Activated B cell treated with CpG ODN at 0.5 μM for 24 hours (primary cell): ENCODE measurements around the gene SPARC. TPM values are rescaled to one million over a fixed set of nuclear protein-coding genes. Genes with fewer than 3 reads are reported as not detected.

Experiments used
- ATAC-seq: fragments of 200-7000 bp; cut with Tn5 transposase; one replicate; pipeline ENCODE4 v1.10.0; 2021; ENCODE audit warnings: low read depth, mild to moderate bottlenecking, moderate library complexity
- CTCF ChIA-PET: fragments of 350-600 bp; sonication (Branson Sonifier 250); formaldehyde crosslinking; loops from one replicate; lab custom pipeline; 2021; ENCODE audit warnings: antibody characterized with exemption; lab: Charles Lee
- POLR2A ChIA-PET: fragments of 350-600 bp; sonication (Branson Sonifier 250); formaldehyde crosslinking; loops from one replicate; lab custom pipeline; 2021; ENCODE audit warnings: antibody characterized with exemption; lab: Charles Lee
- DNase-seq: peaks from one replicate; pipeline ENCODE4 v3.0.0; 2022
- H3K27ac Mint-ChIP-seq: one replicate; pipeline ENCODE4 v1.8.0; 2020; ENCODE audit warnings: mixed read lengths
- H3K27me3 Mint-ChIP-seq: one replicate; pipeline ENCODE4 v1.8.0; 2021; ENCODE audit warnings: mixed read lengths
- H3K36me3 Mint-ChIP-seq: one replicate; pipeline ENCODE4 v1.8.0; 2021; ENCODE audit warnings: low read depth, mixed read lengths
- H3K4me1 Mint-ChIP-seq: one replicate; pipeline ENCODE4 v1.8.0; 2021; ENCODE audit warnings: mixed read lengths
- H3K4me3 Mint-ChIP-seq: one replicate; pipeline ENCODE4 v1.8.0; 2020; ENCODE audit warnings: mild to moderate bottlenecking, mixed read lengths
- H3K9me3 Mint-ChIP-seq: one replicate; pipeline ENCODE4 v1.8.0; 2020; ENCODE audit warnings: mixed read lengths
- intact Hi-C: fragments of 100-400 bp; cut with micrococcal nuclease; formaldehyde crosslinking; loops from one replicate; pipeline ENCODE4 v1.15.1; 2024
- total RNA-seq: library from RNA; stranded (reverse); gene quantifications from 2 replicates; pipeline ENCODE4 v1.2.3, GENCODE V29; 2022
- TF ChIP-seq, protein P1 (sequence below): fragments of 200-600 bp; IDR thresholded peaks from one replicate; pipeline ENCODE4 v1.8.0; 2022; ENCODE audit warnings: antibody characterized with exemption, mild to moderate bottlenecking

The SPARC gene
- total RNA-seq, 1 donor from 2014 or later: not detected

GRCh38 chr5:151643388-151643787 lies 43.3 kb downstream of the SPARC start:
- Mint-ChIP-seq H3K36me3 (no peaks in the 10 kb centered on the region), H3K27me3 (peaks cover 10% of the 10 kb centered on the region), H3K4me3 (no peak overlapping the region), H3K4me1 (no peaks in the 10 kb centered on the region), H3K9me3 (peaks cover 3% of the 10 kb centered on the region), H3K27ac (no peak overlapping the region)
- POLR2A ChIA-PET: no interaction called here
- TF ChIP-seq, protein P1, sequence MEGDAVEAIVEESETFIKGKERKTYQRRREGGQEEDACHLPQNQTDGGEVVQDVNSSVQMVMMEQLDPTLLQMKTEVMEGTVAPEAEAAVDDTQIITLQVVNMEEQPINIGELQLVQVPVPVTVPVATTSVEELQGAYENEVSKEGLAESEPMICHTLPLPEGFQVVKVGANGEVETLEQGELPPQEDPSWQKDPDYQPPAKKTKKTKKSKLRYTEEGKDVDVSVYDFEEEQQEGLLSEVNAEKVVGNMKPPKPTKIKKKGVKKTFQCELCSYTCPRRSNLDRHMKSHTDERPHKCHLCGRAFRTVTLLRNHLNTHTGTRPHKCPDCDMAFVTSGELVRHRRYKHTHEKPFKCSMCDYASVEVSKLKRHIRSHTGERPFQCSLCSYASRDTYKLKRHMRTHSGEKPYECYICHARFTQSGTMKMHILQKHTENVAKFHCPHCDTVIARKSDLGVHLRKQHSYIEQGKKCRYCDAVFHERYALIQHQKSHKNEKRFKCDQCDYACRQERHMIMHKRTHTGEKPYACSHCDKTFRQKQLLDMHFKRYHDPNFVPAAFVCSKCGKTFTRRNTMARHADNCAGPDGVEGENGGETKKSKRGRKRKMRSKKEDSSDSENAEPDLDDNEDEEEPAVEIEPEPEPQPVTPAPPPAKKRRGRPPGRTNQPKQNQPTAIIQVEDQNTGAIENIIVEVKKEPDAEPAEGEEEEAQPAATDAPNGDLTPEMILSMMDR: no peak
- DNase-seq (no peak), ATAC-seq (no peak)
- intact Hi-C loops: no loop called here
- CTCF ChIA-PET: no interaction called here

- DNase-seq: no peak
- H3K4me3 Mint-ChIP-seq: no peak overlapping the region
- H3K27ac Mint-ChIP-seq: no peak overlapping the region
- TF ChIP-seq, protein P1: no peak
- peaks cover 3% of the 10 kb centered on the region for H3K9me3 Mint-ChIP-seq
- H3K36me3 Mint-ChIP-seq: no peaks in the 10 kb centered on the region
- intact Hi-C loops: no loop called here
- POLR2A ChIA-PET: no interaction called here
- H3K27me3 Mint-ChIP-seq: peaks cover 10% of the 10 kb centered on the region
- CTCF ChIA-PET: no interaction called here
- no peaks in the 10 kb centered on the region for H3K4me1 Mint-ChIP-seq
- no peak for ATAC-seq
These were observed 44.1 kb downstream of the SPARC start for GRCh38 chr5:151642472-151643140.

DNA sequence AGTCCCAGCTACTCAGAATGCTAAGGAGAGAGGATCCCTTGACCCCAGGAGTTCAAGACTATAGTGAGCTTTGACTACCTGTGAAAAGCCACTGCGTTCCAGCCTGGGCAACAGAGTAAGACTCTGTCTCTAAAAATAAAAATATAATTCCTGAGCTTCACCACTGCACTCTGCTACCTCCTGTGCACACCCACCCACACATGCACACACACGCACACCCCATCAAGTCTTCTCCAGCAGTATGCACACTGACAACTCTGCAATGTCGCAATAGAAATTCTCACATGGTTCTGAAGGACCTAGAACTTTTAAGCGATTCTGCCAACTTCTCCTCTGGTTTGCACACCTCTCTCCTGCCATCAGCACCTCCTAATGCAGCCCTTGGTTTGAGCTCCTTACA lies 48.1 kb downstream of the SPARC start:
- Mint-ChIP-seq H3K9me3 (peaks cover 2% of the 10 kb centered on the region), H3K27me3 (peaks cover 14% of the 10 kb centered on the region), H3K27ac (no peak overlapping the region), H3K4me3 (no peak overlapping the region), H3K4me1 (no peaks in the 10 kb centered on the region), H3K36me3 (no peaks in the 10 kb centered on the region)
- TF ChIP-seq, protein P1: no peak
- intact Hi-C loops: loop anchor here (5.0 kb wide), 1 partner anchor 1766 kb away; no protein-coding TSS in a partner anchor
- no peak for DNase-seq
- ATAC-seq: no peak
- POLR2A ChIA-PET: no interaction called here
- CTCF ChIA-PET: no interaction called here

DNA sequence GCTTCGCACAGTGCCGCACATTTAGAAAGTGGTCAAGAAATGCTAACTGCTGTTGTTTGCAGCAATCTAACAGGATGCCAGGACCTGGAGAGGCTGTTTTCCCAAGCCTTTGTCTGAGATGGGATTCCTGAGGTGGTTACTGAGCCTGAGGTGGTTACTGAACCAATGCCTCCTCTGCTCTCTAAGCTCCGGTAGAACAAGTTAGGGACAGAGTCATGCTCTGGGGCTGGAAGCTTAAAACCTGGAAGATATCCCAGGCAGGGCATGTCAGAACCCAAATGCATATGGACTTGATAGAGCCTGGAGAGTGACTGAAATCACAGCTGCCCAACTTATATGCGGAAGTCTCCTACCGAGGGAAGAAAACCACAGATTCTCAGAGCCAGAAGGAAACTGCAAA lies 49.0 kb downstream of the SPARC start:
- intact Hi-C loops: loop anchor here (5.0 kb wide), 1 partner anchor 1765 kb away; no protein-coding TSS in a partner anchor
- DNase-seq (no peak), ATAC-seq (no peak)
- ChIA-PET POLR2A (no interaction called here), CTCF (interaction anchor here (0.8 kb wide), 1 partner anchor 15 kb away, joined by 5 read pairs; no protein-coding TSS in a partner anchor)
- TF ChIP-seq, protein P1: no peak
- Mint-ChIP-seq H3K36me3 (no peaks in the 10 kb centered on the region), H3K27ac (no peak overlapping the region), H3K9me3 (no peaks in the 10 kb centered on the region), H3K27me3 (peaks cover 14% of the 10 kb centered on the region), H3K4me1 (no peaks in the 10 kb centered on the region), H3K4me3 (no peak overlapping the region)

DNA sequence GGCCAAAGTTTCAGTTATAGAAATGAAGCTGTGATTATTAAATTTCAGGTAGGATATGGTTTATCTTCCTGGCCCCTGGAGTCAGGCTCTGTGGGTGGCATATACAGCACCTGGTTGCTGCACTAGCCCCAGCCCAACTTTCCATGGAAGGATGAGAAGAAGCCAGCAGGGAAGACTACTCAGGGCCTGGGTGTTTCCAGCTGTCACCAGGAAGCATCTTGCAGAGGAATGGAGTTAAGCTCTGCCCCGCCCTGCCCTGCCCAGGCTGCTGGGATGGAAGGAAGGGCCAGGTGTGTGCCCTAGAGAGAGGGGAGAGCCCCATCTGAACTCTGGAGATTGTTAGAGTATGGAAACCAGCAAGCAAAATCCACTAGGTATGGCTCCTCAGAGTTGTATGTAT lies 52.8 kb downstream of the SPARC start:
- POLR2A ChIA-PET: no interaction called here
- H3K27ac Mint-ChIP-seq: no peak overlapping the region

More for the DNA sequence above, 52.8 kb downstream of the SPARC start:
- intact Hi-C loops: no loop called here
- Mint-ChIP-seq H3K4me3 (no peak overlapping the region), H3K27me3 (peaks cover 19% of the 10 kb centered on the region), H3K4me1 (no peaks in the 10 kb centered on the region), H3K36me3 (no peaks in the 10 kb centered on the region), H3K9me3 (no peaks in the 10 kb centered on the region)
- DNase-seq: no peak
- TF ChIP-seq, protein P1: no peak
- ATAC-seq: no peak
- CTCF ChIA-PET: no interaction called here
